Liver (tissue), 9 donors: ENCODE measurements around the gene CD3D. TPM values are rescaled to one million over a fixed set of nuclear protein-coding genes. Genes with fewer than 3 reads are reported as not detected.
A peak's percentile ranks its signal among the peaks of the same experiment; 100 is the strongest.

ENCODE experiments used
- DNase-seq: peaks from one replicate; pipeline ENCODE4 v3.0.0-alpha.2; 2017; ENCODE audit warnings: low spot score
- H3K27ac ChIP-seq, 2 donors: one replicate each; pipeline ENCODE4 v1.7.0; 2013; ENCODE audit warnings: inconsistent platforms in 2 of 2, low read length in 2 of 2, control low read depth in 1 of 2, low read depth in 1 of 2, mild to moderate bottlenecking in 1 of 2
- H3K27me3 ChIP-seq, 4 donors: one replicate each; pipeline versions ENCODE4 v1.6.1 to v1.7.0; 2013; ENCODE audit warnings: low read length in 3 of 4, inconsistent platforms in 1 of 4, mild to moderate bottlenecking in 1 of 4, moderate library complexity in 1 of 4; ENCODE audit not compliant: control insufficient read depth in 4 of 4, insufficient read depth in 4 of 4
- H3K36me3 ChIP-seq, 4 donors: one replicate each; pipeline versions ENCODE4 v1.6.1 to v1.7.0; 2013; ENCODE audit warnings: low read length in 3 of 4, mild to moderate bottlenecking in 3 of 4, low read depth in 1 of 4, moderate library complexity in 1 of 4; ENCODE audit not compliant: control insufficient read depth in 4 of 4, insufficient read depth in 3 of 4
- H3K4me1 ChIP-seq, 4 donors: one replicate each; pipeline versions ENCODE4 v1.6.1 to v1.7.0; 2013; ENCODE audit warnings: low read length in 3 of 4, mild to moderate bottlenecking in 3 of 4, moderate library complexity in 1 of 4; ENCODE audit not compliant: control insufficient read depth in 4 of 4, insufficient read depth in 4 of 4
- H3K4me3 ChIP-seq, 3 donors: one replicate each; pipeline versions ENCODE4 v1.6.1 to v1.7.0; 2013; ENCODE audit warnings: low read length in 3 of 3, control low read depth in 1 of 3, low read depth in 1 of 3, mild to moderate bottlenecking in 1 of 3
- H3K9ac ChIP-seq, 2 donors: one replicate each; pipeline ENCODE4 v1.7.0; 2013; ENCODE audit warnings: low read length in 2 of 2, mild to moderate bottlenecking in 2 of 2, moderate library complexity in 2 of 2, control low read depth in 1 of 2, low read depth in 1 of 2
- H3K9me3 ChIP-seq, 4 donors: one replicate each; pipeline versions ENCODE4 v1.6.1 to v1.7.0; 2013; ENCODE audit warnings: low read length in 3 of 4; ENCODE audit not compliant: control insufficient read depth in 4 of 4
- ATF3 ChIP-seq: IDR thresholded peaks from 2 replicates; pipeline ENCODE4 v1.6.1; 2016; ENCODE audit warnings: antibody characterized with exemption
- CTCF ChIP-seq: fragments of 150-350 bp; IDR thresholded peaks from 2 replicates; pipeline ENCODE4 v1.5.1; 2017; ENCODE audit warnings: improper control_type of control experiment, low read depth, low read length; ENCODE audit not compliant: missing input control
- EGR1 ChIP-seq, 2 donors: IDR thresholded peaks; 2 replicates each; pipeline ENCODE4 v1.6.1; 2016 to 2018; ENCODE audit warnings: antibody characterized with exemption in 2 of 2, low read depth in 2 of 2
- FOXA1 ChIP-seq: IDR thresholded peaks from 2 replicates; pipeline ENCODE4 v1.6.1; 2016; ENCODE audit warnings: antibody characterized with exemption
- FOXA2 ChIP-seq: IDR thresholded peaks from 2 replicates; pipeline ENCODE4 v1.6.1; 2016; ENCODE audit warnings: antibody characterized with exemption
- GABPA ChIP-seq, 2 donors: IDR thresholded peaks in 1 of 2; conservative IDR thresholded peaks in 1 of 2; 2 replicates each; pipeline ENCODE4 v1.6.1; 2016; ENCODE audit warnings: antibody characterized with exemption in 2 of 2, mild to moderate bottlenecking in 1 of 2, moderate library complexity in 1 of 2
- HNF4A ChIP-seq, 2 donors: conservative IDR thresholded peaks; 2 replicates each; pipeline ENCODE4 v1.6.1; 2016; ENCODE audit warnings: antibody characterized with exemption in 2 of 2, mild to moderate bottlenecking in 2 of 2
- HNF4G ChIP-seq: IDR thresholded peaks from 2 replicates; pipeline ENCODE4 v1.6.1; 2016; ENCODE audit warnings: antibody characterized with exemption
- JUND ChIP-seq, 2 donors: IDR thresholded peaks; 2 replicates each; pipeline ENCODE4 v1.6.1; 2016; ENCODE audit warnings: antibody characterized with exemption in 2 of 2
- MAX ChIP-seq: IDR thresholded peaks from 2 replicates; pipeline ENCODE4 v1.6.1; 2016; ENCODE audit warnings: antibody characterized with exemption
- NR2F2 ChIP-seq: IDR thresholded peaks from 2 replicates; pipeline ENCODE4 v1.6.1; 2016; ENCODE audit warnings: antibody characterized with exemption
- RAD21 ChIP-seq, 2 donors: IDR thresholded peaks; 2 replicates each; pipeline ENCODE4 v1.6.1; 2016; ENCODE audit warnings: antibody characterized with exemption in 2 of 2, mild to moderate bottlenecking in 2 of 2
- REST ChIP-seq: IDR thresholded peaks from 2 replicates; pipeline ENCODE4 v1.6.1; 2016; ENCODE audit warnings: antibody characterized with exemption, mild to moderate bottlenecking
- RXRA ChIP-seq, 2 donors: IDR thresholded peaks; 2 replicates each; pipeline ENCODE4 v1.6.1; 2017 to 2018; ENCODE audit warnings: antibody characterized with exemption in 2 of 2, mild to moderate bottlenecking in 1 of 2
- SP1 ChIP-seq: IDR thresholded peaks from 2 replicates; pipeline ENCODE4 v1.6.1; 2018; ENCODE audit warnings: antibody characterized with exemption, mild to moderate bottlenecking
- TAF1 ChIP-seq: conservative IDR thresholded peaks from 2 replicates; pipeline ENCODE4 v1.6.1; 2016; ENCODE audit warnings: antibody characterized with exemption, mild to moderate bottlenecking
- YY1 ChIP-seq: IDR thresholded peaks from 2 replicates; pipeline ENCODE4 v1.6.1; 2016; ENCODE audit warnings: antibody characterized with exemption, mild to moderate bottlenecking
- ZBTB33 ChIP-seq: IDR thresholded peaks from 2 replicates; pipeline ENCODE4 v1.6.1; 2016; ENCODE audit warnings: antibody characterized with exemption
- WGBS: extraction: QIAGEN DNeasy Blood & Tissue Kit; methylation state at CpG from one replicate; pipeline ENCODE4 v1.1.7; 2013; 5-methylcytosine and 5-hydroxymethylcytosine counted together
- polyA plus RNA-seq, 2 donors: library from polyadenylated mRNA; stranded (reverse) in 1 of 2; unstranded in 1 of 2; fragments of 200-250 nt in 1 of 2; fragments of >200 nt in 1 of 2; fragmentation: Nextera tagmentation in 1 of 2; extraction: Ambion mirVana in 1 of 2; gene quantifications; one replicate each; pipeline versions ENCODE4 v1.2.1 to v1.2.3, GENCODE V29; 2013 to 2015
- total RNA-seq, 2 donors: library from RNA; depleted of rRNA; stranded (reverse); fragments of >200 nt; gene quantifications; one replicate each; pipeline ENCODE4 v1.2.3, GENCODE V29; 2014
- donor health status: healthy.
- donor health status: healthy.
- donor health status: healthy.
- donor health status: healthy.
- donor health status: healthy.

CD3D gene
- total and polyA plus RNA-seq, 4 donors, result 1.1 to 1.6 (median 1.2) TPM

- TF ChIP-seq REST, result no peak
- TF ChIP-seq RAD21 (IDR thresholded peaks at IDR 0.05), result peak; percentile 8 to 26
- no peak for TF ChIP-seq CTCF
- peak in 1 of 2 donors; percentile 36 for TF ChIP-seq JUND (IDR thresholded peaks at IDR 0.05)
Measured at GRCh38 chr11:118359295-118359958, 16.9 kb upstream of the CD3D start, which contains the start of gene UBE4A (continued).

- DNase-seq, result no peak
- Histone ChIP-seq H3K9ac (no peak overlapping the region), H3K9me3 (no peaks in the 10 kb centered on the region), H3K36me3 (no peaks in the 10 kb centered on the region), H3K4me1 (peaks cover 2 to 22% (median 12%) of the 10 kb centered on the region in 4 donors), H3K27me3 (no peaks in the 10 kb centered on the region), H3K27ac (no peak overlapping the region), H3K4me3 (no peak overlapping the region)
- WGBS, result 80% methylated on average over 3 of the region's 3 CpGs
- TF ChIP-seq RAD21 (IDR thresholded peaks at IDR 0.05) (no peak), TAF1 (no peak), YY1 (no peak), JUND (IDR thresholded peaks at IDR 0.05) (no peak), RXRA (IDR thresholded peaks at IDR 0.05) (no peak), NR2F2 (no peak), REST (no peak), ATF3 (no peak), EGR1 (IDR thresholded peaks at IDR 0.05; ENCODE audit: low read depth in 2 of 2) (no peak), FOXA2 (no peak), HNF4G (no peak), HNF4A (conservative IDR thresholded peaks at IDR 0.05) (no peak), ZBTB33 (no peak), FOXA1 (no peak), GABPA (IDR thresholded peaks at IDR 0.05 in 1 of 2, conservative IDR thresholded peaks at IDR 0.05 in 1 of 2) (no peak), MAX (no peak), SP1 (no peak), CTCF (no peak)
Measured at GRCh38 chr11:118358071-118358470, 15.6 kb upstream of the CD3D start.
